ENCODE data around the gene AGT. TPM values are rescaled to one million over a fixed set of nuclear protein-coding genes. Genes with fewer than 3 reads are reported as not detected.

AGT gene
- total RNA-seq, 1 experiment from 2014 or later: 1.0 TPM

DNA sequence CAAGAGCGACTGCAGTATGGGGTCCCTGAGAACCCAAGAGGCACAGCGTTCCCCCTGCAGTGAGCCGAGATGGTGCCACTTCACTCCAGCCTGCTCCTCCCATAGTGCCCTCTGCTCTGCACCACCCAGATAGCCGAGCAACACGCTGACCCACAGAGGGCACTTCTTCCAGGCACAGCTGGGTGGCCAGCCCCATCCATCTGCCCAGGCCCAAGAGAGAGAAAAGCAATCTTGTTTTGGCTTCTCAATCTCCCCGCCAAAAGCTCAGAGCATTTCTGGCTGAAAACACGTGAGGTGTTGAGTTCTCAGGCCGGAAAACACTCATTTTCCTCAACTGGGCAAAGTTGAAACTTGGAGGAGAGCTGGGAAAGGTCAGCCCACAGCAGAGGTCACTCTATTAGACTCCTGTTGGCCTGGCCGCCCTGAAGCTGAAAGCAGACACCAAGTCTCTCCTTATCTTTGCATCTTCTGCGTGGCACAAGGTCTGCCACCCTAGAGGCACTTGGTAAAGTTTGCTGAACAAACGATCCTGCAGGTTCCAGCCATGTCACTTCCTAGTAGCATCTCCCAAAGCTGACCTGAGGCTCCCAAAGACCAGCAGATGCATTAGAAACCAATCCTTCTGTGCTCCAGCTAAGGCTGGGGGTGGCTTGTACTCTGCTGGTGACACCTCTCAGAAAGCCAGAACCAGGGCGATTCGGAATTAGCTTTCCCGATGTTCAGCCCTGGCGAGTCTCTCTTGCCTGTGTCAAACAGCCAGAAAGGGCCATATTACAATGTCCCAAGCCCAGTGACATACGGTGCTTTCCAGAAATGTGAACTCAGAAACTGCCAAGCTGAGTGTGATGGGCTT, 44.2 kb upstream of the AGT start (continued):
- TF ChIP-seq, protein P1, sequence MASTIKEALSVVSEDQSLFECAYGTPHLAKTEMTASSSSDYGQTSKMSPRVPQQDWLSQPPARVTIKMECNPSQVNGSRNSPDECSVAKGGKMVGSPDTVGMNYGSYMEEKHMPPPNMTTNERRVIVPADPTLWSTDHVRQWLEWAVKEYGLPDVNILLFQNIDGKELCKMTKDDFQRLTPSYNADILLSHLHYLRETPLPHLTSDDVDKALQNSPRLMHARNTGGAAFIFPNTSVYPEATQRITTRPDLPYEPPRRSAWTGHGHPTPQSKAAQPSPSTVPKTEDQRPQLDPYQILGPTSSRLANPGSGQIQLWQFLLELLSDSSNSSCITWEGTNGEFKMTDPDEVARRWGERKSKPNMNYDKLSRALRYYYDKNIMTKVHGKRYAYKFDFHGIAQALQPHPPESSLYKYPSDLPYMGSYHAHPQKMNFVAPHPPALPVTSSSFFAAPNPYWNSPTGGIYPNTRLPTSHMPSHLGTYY (CRISPR knock-in tag; IDR thresholded peaks at IDR 0.05): no peak

DNA sequence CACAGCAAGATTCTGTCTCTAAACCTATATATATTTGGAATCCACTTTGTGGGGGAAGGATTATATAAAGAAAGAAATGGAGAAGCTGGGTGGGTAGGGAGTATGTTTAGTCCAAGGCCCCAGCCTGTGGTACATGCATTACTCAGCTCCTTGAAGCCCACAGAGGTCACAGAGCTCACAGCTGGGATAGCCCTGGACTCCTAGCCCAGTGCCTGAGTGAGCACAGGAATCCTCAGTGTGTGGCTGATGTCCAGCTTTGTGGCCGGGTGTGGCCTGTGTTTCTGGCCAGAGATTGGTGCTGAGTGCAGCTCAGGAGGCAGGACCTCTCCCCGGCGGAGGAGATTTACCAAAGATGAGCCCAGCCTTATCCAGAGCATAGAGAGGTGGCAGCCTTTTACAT, 40.9 kb upstream of the AGT start:
- ChIA-PET CTCF (interaction anchor here (1.1 to 2.7 kb wide), 2 partner anchors 18 to 57 kb away, joined by 3 to 11 read pairs; no protein-coding TSS in a partner anchor), POLR2A (no interaction called here)
- H3K36me3 Mint-ChIP-seq: no peaks in the 10 kb centered on the region
- no peak for ATAC-seq
- DNase-seq (ENCODE audit: low spot score): no peak
- TF ChIP-seq NR1H2 (CRISPR knock-in tag; IDR thresholded peaks at IDR 0.05) (no peak), JUN (CRISPR knock-in tag; IDR thresholded peaks at IDR 0.05) (no peak), TP53 (CRISPR knock-in tag; IDR thresholded peaks at IDR 0.05) (no peak), SMAD4 (CRISPR knock-in tag; IDR thresholded peaks at IDR 0.05) (no peak), ZNF232 (CRISPR knock-in tag; IDR thresholded peaks at IDR 0.05) (no peak), TEAD1 (CRISPR knock-in tag; IDR thresholded peaks at IDR 0.05) (no peak), KAT7 (CRISPR knock-in tag; IDR thresholded peaks at IDR 0.05; ENCODE audit: borderline replicate concordance) (no peak), EMX1 (CRISPR knock-in tag; IDR thresholded peaks at IDR 0.05) (no peak)
- TF ChIP-seq, protein P2, sequence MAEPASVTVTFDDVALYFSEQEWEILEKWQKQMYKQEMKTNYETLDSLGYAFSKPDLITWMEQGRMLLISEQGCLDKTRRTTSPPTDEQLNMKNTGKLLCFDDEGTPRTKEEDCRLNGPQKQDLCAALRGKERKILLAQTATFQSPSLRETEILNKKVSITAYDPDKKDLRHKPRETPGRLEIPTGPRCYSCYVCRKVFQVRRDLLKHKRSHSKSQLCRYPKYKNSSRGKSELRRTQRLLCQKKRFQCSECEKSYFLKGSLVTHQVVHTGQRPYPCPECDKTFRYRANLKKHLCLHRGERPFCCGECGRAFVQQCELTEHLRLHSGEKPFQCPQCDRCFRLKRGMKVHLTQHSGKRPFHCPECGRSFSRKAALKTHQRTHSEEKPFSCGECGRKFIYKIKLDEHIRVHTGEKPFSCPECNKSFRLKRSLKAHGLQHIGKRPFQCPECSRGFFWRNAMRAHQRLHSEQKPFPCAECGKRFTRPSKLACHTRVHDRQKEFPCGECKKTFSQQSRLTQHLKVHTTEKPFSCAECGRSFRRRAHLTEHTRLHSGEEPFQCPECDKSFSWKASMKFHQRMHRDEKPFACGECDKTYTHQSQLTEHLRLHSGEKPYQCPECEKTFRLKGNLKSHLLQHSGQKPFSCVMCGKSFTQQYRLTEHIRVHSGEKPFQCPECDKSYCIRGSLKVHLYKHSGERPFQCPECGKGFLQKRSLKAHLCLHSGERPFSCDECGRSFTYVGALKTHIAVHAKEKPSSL (CRISPR knock-in tag; conservative IDR thresholded peaks at IDR 0.05): no peak
- TF ChIP-seq, protein P3, sequence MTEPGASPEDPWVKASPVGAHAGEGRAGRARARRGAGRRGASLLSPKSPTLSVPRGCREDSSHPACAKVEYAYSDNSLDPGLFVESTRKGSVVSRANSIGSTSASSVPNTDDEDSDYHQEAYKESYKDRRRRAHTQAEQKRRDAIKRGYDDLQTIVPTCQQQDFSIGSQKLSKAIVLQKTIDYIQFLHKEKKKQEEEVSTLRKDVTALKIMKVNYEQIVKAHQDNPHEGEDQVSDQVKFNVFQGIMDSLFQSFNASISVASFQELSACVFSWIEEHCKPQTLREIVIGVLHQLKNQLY (CRISPR knock-in tag; IDR thresholded peaks at IDR 0.05): no peak
- TF ChIP-seq, protein P4, sequence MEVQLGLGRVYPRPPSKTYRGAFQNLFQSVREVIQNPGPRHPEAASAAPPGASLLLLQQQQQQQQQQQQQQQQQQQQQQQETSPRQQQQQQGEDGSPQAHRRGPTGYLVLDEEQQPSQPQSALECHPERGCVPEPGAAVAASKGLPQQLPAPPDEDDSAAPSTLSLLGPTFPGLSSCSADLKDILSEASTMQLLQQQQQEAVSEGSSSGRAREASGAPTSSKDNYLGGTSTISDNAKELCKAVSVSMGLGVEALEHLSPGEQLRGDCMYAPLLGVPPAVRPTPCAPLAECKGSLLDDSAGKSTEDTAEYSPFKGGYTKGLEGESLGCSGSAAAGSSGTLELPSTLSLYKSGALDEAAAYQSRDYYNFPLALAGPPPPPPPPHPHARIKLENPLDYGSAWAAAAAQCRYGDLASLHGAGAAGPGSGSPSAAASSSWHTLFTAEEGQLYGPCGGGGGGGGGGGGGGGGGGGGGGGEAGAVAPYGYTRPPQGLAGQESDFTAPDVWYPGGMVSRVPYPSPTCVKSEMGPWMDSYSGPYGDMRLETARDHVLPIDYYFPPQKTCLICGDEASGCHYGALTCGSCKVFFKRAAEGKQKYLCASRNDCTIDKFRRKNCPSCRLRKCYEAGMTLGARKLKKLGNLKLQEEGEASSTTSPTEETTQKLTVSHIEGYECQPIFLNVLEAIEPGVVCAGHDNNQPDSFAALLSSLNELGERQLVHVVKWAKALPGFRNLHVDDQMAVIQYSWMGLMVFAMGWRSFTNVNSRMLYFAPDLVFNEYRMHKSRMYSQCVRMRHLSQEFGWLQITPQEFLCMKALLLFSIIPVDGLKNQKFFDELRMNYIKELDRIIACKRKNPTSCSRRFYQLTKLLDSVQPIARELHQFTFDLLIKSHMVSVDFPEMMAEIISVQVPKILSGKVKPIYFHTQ (CRISPR knock-in tag; IDR thresholded peaks at IDR 0.05): no peak
- TF ChIP-seq, protein P5, sequence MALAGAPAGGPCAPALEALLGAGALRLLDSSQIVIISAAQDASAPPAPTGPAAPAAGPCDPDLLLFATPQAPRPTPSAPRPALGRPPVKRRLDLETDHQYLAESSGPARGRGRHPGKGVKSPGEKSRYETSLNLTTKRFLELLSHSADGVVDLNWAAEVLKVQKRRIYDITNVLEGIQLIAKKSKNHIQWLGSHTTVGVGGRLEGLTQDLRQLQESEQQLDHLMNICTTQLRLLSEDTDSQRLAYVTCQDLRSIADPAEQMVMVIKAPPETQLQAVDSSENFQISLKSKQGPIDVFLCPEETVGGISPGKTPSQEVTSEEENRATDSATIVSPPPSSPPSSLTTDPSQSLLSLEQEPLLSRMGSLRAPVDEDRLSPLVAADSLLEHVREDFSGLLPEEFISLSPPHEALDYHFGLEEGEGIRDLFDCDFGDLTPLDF (CRISPR knock-in tag; IDR thresholded peaks at IDR 0.05): no peak
- TF ChIP-seq, protein P6, sequence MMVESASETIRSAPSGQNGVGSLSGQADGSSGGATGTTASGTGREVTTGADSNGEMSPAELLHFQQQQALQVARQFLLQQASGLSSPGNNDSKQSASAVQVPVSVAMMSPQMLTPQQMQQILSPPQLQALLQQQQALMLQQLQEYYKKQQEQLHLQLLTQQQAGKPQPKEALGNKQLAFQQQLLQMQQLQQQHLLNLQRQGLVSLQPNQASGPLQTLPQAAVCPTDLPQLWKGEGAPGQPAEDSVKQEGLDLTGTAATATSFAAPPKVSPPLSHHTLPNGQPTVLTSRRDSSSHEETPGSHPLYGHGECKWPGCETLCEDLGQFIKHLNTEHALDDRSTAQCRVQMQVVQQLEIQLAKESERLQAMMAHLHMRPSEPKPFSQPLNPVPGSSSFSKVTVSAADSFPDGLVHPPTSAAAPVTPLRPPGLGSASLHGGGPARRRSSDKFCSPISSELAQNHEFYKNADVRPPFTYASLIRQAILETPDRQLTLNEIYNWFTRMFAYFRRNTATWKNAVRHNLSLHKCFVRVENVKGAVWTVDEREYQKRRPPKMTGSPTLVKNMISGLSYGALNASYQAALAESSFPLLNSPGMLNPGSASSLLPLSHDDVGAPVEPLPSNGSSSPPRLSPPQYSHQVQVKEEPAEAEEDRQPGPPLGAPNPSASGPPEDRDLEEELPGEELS (CRISPR knock-in tag; IDR thresholded peaks at IDR 0.05): no peak
- TF ChIP-seq, protein P7, sequence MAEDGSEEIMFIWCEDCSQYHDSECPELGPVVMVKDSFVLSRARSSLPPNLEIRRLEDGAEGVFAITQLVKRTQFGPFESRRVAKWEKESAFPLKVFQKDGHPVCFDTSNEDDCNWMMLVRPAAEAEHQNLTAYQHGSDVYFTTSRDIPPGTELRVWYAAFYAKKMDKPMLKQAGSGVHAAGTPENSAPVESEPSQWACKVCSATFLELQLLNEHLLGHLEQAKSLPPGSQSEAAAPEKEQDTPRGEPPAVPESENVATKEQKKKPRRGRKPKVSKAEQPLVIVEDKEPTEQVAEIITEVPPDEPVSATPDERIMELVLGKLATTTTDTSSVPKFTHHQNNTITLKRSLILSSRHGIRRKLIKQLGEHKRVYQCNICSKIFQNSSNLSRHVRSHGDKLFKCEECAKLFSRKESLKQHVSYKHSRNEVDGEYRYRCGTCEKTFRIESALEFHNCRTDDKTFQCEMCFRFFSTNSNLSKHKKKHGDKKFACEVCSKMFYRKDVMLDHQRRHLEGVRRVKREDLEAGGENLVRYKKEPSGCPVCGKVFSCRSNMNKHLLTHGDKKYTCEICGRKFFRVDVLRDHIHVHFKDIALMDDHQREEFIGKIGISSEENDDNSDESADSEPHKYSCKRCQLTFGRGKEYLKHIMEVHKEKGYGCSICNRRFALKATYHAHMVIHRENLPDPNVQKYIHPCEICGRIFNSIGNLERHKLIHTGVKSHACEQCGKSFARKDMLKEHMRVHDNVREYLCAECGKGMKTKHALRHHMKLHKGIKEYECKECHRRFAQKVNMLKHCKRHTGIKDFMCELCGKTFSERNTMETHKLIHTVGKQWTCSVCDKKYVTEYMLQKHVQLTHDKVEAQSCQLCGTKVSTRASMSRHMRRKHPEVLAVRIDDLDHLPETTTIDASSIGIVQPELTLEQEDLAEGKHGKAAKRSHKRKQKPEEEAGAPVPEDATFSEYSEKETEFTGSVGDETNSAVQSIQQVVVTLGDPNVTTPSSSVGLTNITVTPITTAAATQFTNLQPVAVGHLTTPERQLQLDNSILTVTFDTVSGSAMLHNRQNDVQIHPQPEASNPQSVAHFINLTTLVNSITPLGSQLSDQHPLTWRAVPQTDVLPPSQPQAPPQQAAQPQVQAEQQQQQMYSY (CRISPR knock-in tag; IDR thresholded peaks at IDR 0.05): no peak
- TF ChIP-seq, protein P8, sequence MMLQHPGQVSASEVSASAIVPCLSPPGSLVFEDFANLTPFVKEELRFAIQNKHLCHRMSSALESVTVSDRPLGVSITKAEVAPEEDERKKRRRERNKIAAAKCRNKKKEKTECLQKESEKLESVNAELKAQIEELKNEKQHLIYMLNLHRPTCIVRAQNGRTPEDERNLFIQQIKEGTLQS (CRISPR knock-in tag; conservative IDR thresholded peaks at IDR 0.05): no peak
- no peak overlapping the region for H3K4me3 Mint-ChIP-seq
- peaks cover 3% of the 10 kb centered on the region; the same call in 1 of the 2 replicates for H3K27me3 Mint-ChIP-seq (ENCODE audit: low read depth)
- no peaks in the 10 kb centered on the region for H3K9me3 Mint-ChIP-seq
- H3K27ac Mint-ChIP-seq: no peak overlapping the region
- peaks cover 36% of the 10 kb centered on the region for H3K4me1 Mint-ChIP-seq
